ENCODE results near the gene FAM241B. TPM values are rescaled to one million over a fixed set of nuclear protein-coding genes. Genes with fewer than 3 reads are reported as not detected.

Gene FAM241B
- total and polyA plus RNA-seq, 7 donors = 1.1 to 6.2 (median 2.8) TPM

DNA sequence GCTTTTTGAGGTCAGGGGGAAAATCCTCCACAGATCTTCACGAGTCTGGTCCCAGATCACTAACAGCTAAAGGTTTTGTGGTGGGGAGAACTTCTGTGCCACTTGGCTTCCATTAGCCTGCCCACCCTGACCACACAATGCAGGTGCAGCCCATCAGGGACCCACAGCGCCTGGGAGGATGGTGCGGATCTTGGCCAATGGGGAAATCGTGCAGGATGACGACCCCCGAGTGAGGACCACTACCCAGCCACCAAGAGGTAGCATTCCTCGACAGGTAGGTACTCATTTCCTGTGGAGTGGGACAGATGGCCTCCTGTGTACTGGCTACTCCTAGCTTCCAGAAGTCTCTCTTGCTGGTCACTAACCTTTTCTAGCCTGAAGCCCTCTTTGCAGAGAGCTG, 1.5 kb downstream of the FAM241B start:
- ATAC-seq (no peak), DNase-seq (no peak)
- H3K4me3 ChIP-seq = no peak overlapping the region
- no peaks in the 10 kb centered on the region for H3K9me3 ChIP-seq
- H3K4me1 ChIP-seq = no peaks in the 10 kb centered on the region
- peaks cover 0 to 17% (median 0%) of the 10 kb centered on the region in 3 donors for H3K27me3 ChIP-seq (ENCODE audit: insufficient read depth in 3 of 3, low read length in 2 of 3)
- TF ChIP-seq, protein P1, sequence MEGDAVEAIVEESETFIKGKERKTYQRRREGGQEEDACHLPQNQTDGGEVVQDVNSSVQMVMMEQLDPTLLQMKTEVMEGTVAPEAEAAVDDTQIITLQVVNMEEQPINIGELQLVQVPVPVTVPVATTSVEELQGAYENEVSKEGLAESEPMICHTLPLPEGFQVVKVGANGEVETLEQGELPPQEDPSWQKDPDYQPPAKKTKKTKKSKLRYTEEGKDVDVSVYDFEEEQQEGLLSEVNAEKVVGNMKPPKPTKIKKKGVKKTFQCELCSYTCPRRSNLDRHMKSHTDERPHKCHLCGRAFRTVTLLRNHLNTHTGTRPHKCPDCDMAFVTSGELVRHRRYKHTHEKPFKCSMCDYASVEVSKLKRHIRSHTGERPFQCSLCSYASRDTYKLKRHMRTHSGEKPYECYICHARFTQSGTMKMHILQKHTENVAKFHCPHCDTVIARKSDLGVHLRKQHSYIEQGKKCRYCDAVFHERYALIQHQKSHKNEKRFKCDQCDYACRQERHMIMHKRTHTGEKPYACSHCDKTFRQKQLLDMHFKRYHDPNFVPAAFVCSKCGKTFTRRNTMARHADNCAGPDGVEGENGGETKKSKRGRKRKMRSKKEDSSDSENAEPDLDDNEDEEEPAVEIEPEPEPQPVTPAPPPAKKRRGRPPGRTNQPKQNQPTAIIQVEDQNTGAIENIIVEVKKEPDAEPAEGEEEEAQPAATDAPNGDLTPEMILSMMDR (IDR thresholded peaks at IDR 0.05) = no peak
- 84 to 92% (median 85%) methylated on average over 7 of the region's 7 CpGs for whole genome bisulfite sequencing, 3 donors
- no peaks in the 10 kb centered on the region for H3K36me3 ChIP-seq (ENCODE audit: insufficient read depth in 1 of 2, low read depth in 1 of 2)
- intact Hi-C loops (cut with DNase I) = loop anchor here in 1 of 2 donors (10.0 kb wide), 1 partner anchor 397 kb away; no protein-coding TSS in a partner anchor
- H3K27ac ChIP-seq = no peak overlapping the region

DNA sequence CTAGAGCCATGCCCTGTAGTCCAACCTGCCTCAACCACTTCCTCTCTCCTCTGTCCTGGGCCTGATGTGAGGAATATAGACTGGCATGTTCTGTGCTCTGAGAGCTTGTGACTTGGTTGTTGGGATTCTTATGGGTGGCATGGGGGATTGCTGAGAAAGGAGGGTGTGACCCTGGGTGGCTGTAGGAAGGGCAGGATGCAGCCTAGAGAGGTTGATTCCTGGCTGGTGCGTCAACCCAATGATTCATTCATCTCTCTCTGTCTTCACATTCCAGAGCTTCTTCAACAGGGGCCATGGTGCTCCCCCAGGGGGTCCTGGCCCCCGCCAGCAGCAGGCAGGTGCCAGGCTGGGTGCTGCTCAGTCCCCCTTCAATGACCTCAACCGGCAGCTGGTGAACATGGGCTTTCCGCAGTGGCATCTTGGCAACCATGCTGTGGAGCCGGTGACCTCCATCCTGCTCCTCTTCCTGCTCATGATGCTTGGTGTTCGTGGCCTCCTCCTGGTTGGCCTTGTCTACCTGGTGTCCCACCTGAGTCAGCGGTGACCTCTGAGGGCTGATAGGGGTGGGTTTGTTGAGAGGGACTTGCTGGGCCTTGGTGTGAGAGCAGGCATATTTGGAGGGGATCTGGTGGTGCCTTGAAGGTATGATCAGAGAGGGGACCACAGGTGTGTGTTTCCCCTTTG, 2.6 kb downstream of the FAM241B start:
- Histone ChIP-seq H3K27ac (no peak overlapping the region), H3K4me3 (no peak overlapping the region), H3K36me3 (ENCODE audit: insufficient read depth in 1 of 2, low read depth in 1 of 2) (no peaks in the 10 kb centered on the region), H3K4me1 (no peaks in the 10 kb centered on the region), H3K9me3 (no peaks in the 10 kb centered on the region), H3K27me3 (ENCODE audit: insufficient read depth in 3 of 3, low read length in 2 of 3) (peaks cover 0 to 17% (median 0%) of the 10 kb centered on the region in 3 donors)
- TF ChIP-seq, protein P1 (IDR thresholded peaks at IDR 0.05) = no peak
- ATAC-seq (no peak), DNase-seq (no peak)
- 83 to 86% (median 84%) methylated on average over 7 of the region's 7 CpGs for WGBS, 3 donors
- intact Hi-C loops (cut with DNase I) = loop anchor here in 1 of 2 donors (10.0 kb wide), 1 partner anchor 398 kb away; no protein-coding TSS in a partner anchor

DNA sequence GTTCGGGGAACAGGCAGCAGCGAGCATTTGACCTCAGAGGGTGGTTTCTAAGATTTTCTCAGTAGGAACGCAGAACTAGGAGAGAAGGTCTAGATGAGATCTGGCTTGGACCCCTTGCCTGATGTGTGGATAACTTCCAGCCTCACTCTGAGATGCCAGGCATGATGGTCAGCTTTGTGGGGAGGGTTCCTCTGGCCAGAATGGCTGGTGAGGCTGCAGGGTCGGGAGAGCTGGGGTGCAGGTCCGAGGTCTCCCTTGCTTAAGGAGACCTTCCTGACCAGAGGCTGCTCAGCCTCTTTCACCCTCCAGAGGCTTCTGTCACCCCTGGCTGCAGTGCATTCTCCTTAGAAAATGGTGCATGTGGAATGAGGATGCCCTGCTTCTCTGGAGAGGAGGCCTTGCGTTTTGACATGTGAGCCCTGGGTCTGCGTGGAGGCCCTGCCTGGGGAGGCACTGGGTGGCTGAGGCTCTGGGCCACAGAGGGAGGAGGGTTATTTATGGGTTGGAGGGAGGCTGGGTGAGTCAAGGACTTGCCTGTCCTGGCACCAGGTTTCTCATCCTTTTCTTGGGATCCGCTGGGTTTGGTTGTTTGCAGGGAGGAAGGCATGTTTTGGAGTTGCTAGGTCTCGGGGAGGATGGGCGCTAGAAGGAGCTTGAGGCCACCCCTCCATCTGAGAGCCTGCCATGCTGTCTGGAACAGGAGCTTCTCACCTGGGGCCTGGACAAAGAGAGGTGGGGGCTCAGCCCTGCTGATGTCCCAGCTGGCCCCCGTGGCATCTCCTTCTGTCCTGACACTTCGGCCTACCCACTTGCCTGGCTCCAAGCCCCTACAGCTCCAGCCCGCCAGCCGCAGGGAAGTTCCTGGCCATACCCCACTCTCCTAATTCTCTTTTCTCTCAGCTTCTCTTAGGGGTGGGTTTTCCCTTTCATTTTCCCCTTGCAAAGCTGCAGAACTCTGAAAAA, 3.9 kb downstream of the FAM241B start:
- Histone ChIP-seq H3K36me3 (ENCODE audit: insufficient read depth in 1 of 2, low read depth in 1 of 2) (no peaks in the 10 kb centered on the region), H3K4me3 (no peak overlapping the region), H3K27ac (no peak overlapping the region), H3K9me3 (no peaks in the 10 kb centered on the region), H3K27me3 (ENCODE audit: insufficient read depth in 3 of 3, low read length in 2 of 3) (peaks cover 0 to 13% (median 0%) of the 10 kb centered on the region in 3 donors), H3K4me1 (no peaks in the 10 kb centered on the region)
- DNase-seq (no peak), ATAC-seq (no peak)
- TF ChIP-seq, protein P1 (IDR thresholded peaks at IDR 0.05) = no peak
- intact Hi-C loops (cut with DNase I) = loop anchor here in 1 of 2 donors (2.0 to 10.0 kb wide), 2 partner anchors 119 to 399 kb away; no protein-coding TSS in a partner anchor
- WGBS, 3 donors = 86 to 92% (median 90%) methylated on average over 14 of the region's 14 CpGs

DNA sequence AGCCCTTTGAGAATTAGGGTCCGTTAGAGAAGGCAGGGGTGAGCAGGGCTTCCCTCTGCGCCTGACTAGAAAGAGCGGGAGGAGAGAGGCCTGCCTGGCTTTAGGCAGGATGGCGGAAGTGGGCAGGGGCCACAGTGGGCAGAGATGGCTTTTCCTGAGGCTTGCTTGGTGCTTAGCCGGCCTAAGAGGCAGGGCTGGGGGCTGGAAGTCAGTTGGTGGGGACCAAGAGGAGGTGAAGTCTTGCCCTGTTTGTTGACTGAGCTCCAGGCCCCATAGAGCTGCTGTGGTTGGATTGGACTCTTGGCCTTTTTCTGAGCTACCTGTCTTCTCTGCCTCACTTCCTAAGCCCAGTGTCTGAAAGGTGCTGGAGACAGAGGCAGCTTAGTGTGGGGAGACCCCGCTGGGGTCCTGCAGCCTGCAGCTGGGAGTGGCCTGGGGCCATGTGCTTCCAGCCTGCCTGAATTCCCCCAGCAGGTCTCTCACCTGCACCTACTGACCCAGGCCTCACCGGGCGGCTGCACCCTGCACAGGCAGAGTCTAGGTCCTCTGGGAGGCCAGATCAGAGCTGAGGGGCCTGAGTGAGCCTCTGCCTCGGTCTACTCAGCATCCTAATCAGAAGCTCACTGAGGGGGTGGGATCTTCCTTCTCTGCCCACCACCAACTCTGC, 4.8 kb downstream of the FAM241B start:
- intact Hi-C loops (cut with DNase I) = loop anchor here (2.0 to 10.0 kb wide), 4 partner anchors 120 to 400 kb away; partner anchors contain the start of gene TACR2 (in 1 of the 2)
- no peak overlapping the region for H3K27ac ChIP-seq
- H3K4me1 ChIP-seq = no peaks in the 10 kb centered on the region
- peaks cover 0 to 5% (median 0%) of the 10 kb centered on the region in 3 donors for H3K27me3 ChIP-seq (ENCODE audit: insufficient read depth in 3 of 3, low read length in 2 of 3)
- H3K9me3 ChIP-seq = no peaks in the 10 kb centered on the region
- no peaks in the 10 kb centered on the region for H3K36me3 ChIP-seq (ENCODE audit: insufficient read depth in 1 of 2, low read depth in 1 of 2)
- no peak for ATAC-seq
- DNase-seq = no peak
- H3K4me3 ChIP-seq = no peak overlapping the region
- 89 to 90% (median 90%) methylated on average over 9 of the region's 9 CpGs for WGBS, 3 donors
- TF ChIP-seq, protein P1 (IDR thresholded peaks at IDR 0.05) = no peak

Measured in psoas muscle (tissue), 8 donors.